HEK293 (cell line): ENCODE data around the gene PEPD.

ENCODE experiments used
- CTCF ChIA-PET: fragments of 350-600 bp; formaldehyde crosslinking; extraction: SDS; loops from one replicate; lab custom pipeline; 2021; ENCODE audit warnings: antibody characterized with exemption; lab: Yijun Ruan, JAX
- POLR2A ChIA-PET: fragments of 300-600 bp; formaldehyde crosslinking; extraction: SDS; loops from one replicate; lab custom pipeline; 2020; ENCODE audit warnings: antibody characterized with exemption, inconsistent platforms; lab: Yijun Ruan, JAX
- H3K27ac ChIP-seq: fragments of 200-500 bp; sonication (Bioruptor generic); 2 replicates; pipeline ENCODE4 v1.5.1; 2014; ENCODE audit warnings: low read depth, low read length, control low read depth, inconsistent platforms; ENCODE audit errors: extremely low read depth
- H3K36me3 ChIP-seq, 2 experiments: fragments of 200-500 bp in 1 of 2; sonication (Bioruptor generic) in 1 of 2; 1 replicate in 1 of 2; 2 replicates in 1 of 2; pipeline ENCODE4 v1.5.1; 2014 to 2017; ENCODE audit warnings: inconsistent platforms in 2 of 2, low read length in 2 of 2; ENCODE audit not compliant: control insufficient read depth in 2 of 2, insufficient read depth in 1 of 2
- H3K4me1 ChIP-seq: fragments of 200-500 bp; sonication (Bioruptor generic); 2 replicates; pipeline ENCODE4 v1.5.1; 2014; ENCODE audit warnings: mild to moderate bottlenecking, low read length, inconsistent platforms; ENCODE audit not compliant: control insufficient read depth, insufficient read depth
- H3K4me3 ChIP-seq: 2 replicates; pipeline ENCODE4 v1.5.1; 2011; ENCODE audit warnings: low read depth, mild to moderate bottlenecking, control low read depth, low read length, moderate library complexity
- H3K9me3 ChIP-seq: fragments of 200-500 bp; sonication (Bioruptor generic); 2 replicates; pipeline ENCODE4 v1.5.1; 2014; ENCODE audit warnings: low read depth, low read length, inconsistent platforms; ENCODE audit not compliant: control insufficient read depth, insufficient read depth
- GLI2 ChIP-seq: fragments of 450-650 bp; formaldehyde crosslinking; IDR thresholded peaks from 2 replicates; pipeline ENCODE4; 2017; ENCODE audit warnings: missing biosample characterization, missing genetic modification characterization, low read depth, borderline replicate concordance
- MEIS1 ChIP-seq: sonication (generic); formaldehyde crosslinking; IDR thresholded peaks from 2 replicates; pipeline ENCODE4 v1.8.1; 2022; ENCODE audit warnings: missing genetic modification reagents, mild to moderate bottlenecking, borderline replicate concordance
- ZBTB21 ChIP-seq: fragments of 450-650 bp; formaldehyde crosslinking; IDR thresholded peaks from 2 replicates; pipeline ENCODE4 v1.5.1; 2017; ENCODE audit warnings: missing biosample characterization, missing genetic modification characterization
- ZNF211 ChIP-seq: fragments of 450-650 bp; formaldehyde crosslinking; IDR thresholded peaks from 2 replicates; pipeline ENCODE4 v1.5.1; 2016; ENCODE audit warnings: low read depth, missing biosample characterization, missing genetic modification characterization
- ZNF335 ChIP-seq: fragments of 450-650 bp; formaldehyde crosslinking; conservative IDR thresholded peaks from 2 replicates; pipeline ENCODE4 v1.5.1; 2016; ENCODE audit warnings: missing biosample characterization, missing genetic modification characterization
- ZNF350 ChIP-seq: fragments of 450-650 bp; formaldehyde crosslinking; IDR thresholded peaks from 2 replicates; pipeline ENCODE4 v1.5.0; 2017; ENCODE audit warnings: missing biosample characterization, mild to moderate bottlenecking, missing genetic modification characterization
- ZNF366 ChIP-seq: fragments of 450-650 bp; formaldehyde crosslinking; conservative IDR thresholded peaks from 2 replicates; pipeline ENCODE4 v1.5.1; 2016; ENCODE audit warnings: missing biosample characterization, missing genetic modification characterization
- ZNF404 ChIP-seq: fragments of 450-650 bp; formaldehyde crosslinking; IDR thresholded peaks from 2 replicates; pipeline ENCODE4 v1.5.1; 2017; ENCODE audit warnings: missing biosample characterization, missing genetic modification characterization
- ZNF549 ChIP-seq: fragments of 450-650 bp; IDR thresholded peaks from 2 replicates; pipeline ENCODE4 v1.5.1; 2018; ENCODE audit warnings: missing biosample characterization, missing genetic modification characterization, mild to moderate bottlenecking, inconsistent platforms, moderate library complexity
- ZNF555 ChIP-seq: fragments of 450-650 bp; formaldehyde crosslinking; conservative IDR thresholded peaks from 2 replicates; pipeline ENCODE4 v1.5.1; 2017; ENCODE audit warnings: missing biosample characterization, mild to moderate bottlenecking, missing genetic modification characterization, inconsistent platforms
- ZNF626 ChIP-seq: fragments of 450-650 bp; sonication (Bioruptor Pico); formaldehyde crosslinking; IDR thresholded peaks from 2 replicates; pipeline ENCODE4 v1.5.1; 2018; ENCODE audit warnings: missing biosample characterization, missing genetic modification characterization, inconsistent platforms
- ZNF664 ChIP-seq: fragments of 450-650 bp; formaldehyde crosslinking; IDR thresholded peaks from 2 replicates; pipeline ENCODE4 v1.5.1; 2016; ENCODE audit warnings: missing biosample characterization, missing genetic modification characterization
- ZNF747 ChIP-seq: fragments of 450-650 bp; formaldehyde crosslinking; IDR thresholded peaks from 2 replicates; pipeline ENCODE4 v1.5.1; 2016; ENCODE audit warnings: missing biosample characterization, missing genetic modification characterization
- ZSCAN16 ChIP-seq: fragments of 450-650 bp; formaldehyde crosslinking; IDR thresholded peaks from 2 replicates; pipeline ENCODE4 v1.5.1; 2016; ENCODE audit warnings: missing biosample characterization, missing genetic modification characterization
- ZSCAN30 ChIP-seq: fragments of 450-650 bp; IDR thresholded peaks from 2 replicates; pipeline ENCODE4 v1.5.1; 2018; ENCODE audit warnings: missing biosample characterization, mild to moderate bottlenecking, missing genetic modification characterization, moderate library complexity
- TF ChIP-seq, protein P1 (sequence below): fragments of 450-650 bp; formaldehyde crosslinking; IDR thresholded peaks from 2 replicates; pipeline ENCODE4 v1.5.1; 2016; ENCODE audit warnings: missing biosample characterization, missing genetic modification characterization
- TF ChIP-seq, protein P2 (sequence below): fragments of 450-650 bp; formaldehyde crosslinking; IDR thresholded peaks from 2 replicates; pipeline ENCODE4 v1.5.1; 2016; ENCODE audit warnings: missing biosample characterization, missing genetic modification characterization
- TF ChIP-seq, protein P3 (sequence below): fragments of 450-650 bp; formaldehyde crosslinking; IDR thresholded peaks from 2 replicates; pipeline ENCODE4 v1.5.1; 2016; ENCODE audit warnings: missing biosample characterization, missing genetic modification characterization
- TF ChIP-seq, protein P4 (sequence below): fragments of 450-650 bp; formaldehyde crosslinking; IDR thresholded peaks from 2 replicates; pipeline ENCODE4 v1.5.1; 2016; ENCODE audit warnings: missing biosample characterization, missing genetic modification characterization
- TF ChIP-seq, protein P5 (sequence below): IDR thresholded peaks from 2 replicates; pipeline ENCODE4 v1.6.1; 2011; ENCODE audit warnings: mild to moderate bottlenecking, low read depth, low read length, borderline replicate concordance
- TF ChIP-seq, protein P6 (sequence below): fragments of 450-650 bp; formaldehyde crosslinking; IDR thresholded peaks from 2 replicates; pipeline ENCODE4 v1.5.1; 2017; ENCODE audit warnings: missing biosample characterization, missing genetic modification characterization
- TF ChIP-seq, protein P7 (sequence below): fragments of 450-650 bp; formaldehyde crosslinking; IDR thresholded peaks from 2 replicates; pipeline ENCODE4 v1.5.1; 2017; ENCODE audit warnings: missing biosample characterization, mild to moderate bottlenecking, missing genetic modification characterization, moderate library complexity
- TF ChIP-seq, protein P8 (sequence below): fragments of 450-650 bp; formaldehyde crosslinking; IDR thresholded peaks from 2 replicates; pipeline ENCODE4 v1.5.1; 2017; ENCODE audit warnings: missing biosample characterization, missing genetic modification characterization

The PEPD gene

DNA sequence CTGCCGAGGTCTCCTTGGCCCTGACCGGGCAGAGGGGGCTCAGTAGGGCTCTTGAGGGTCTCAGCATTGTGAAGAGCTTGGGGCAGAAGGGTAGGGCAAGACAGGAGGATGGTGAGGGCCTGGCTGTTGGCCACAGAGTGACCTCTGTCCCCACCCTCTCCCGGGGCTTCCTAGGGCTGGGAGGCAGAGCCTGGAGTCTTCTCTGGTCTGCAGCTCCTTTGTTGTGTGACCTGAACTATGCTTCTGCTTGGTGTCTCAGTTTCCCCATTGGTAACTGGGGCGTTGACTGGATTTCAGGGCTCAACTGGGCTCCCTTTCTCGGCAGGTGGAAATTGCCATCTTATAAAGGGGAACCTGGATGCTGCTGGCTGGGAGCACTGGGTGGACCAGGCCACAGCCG is 30.1 kb upstream of the PEPD start:
- H3K9me3 ChIP-seq: no peaks in the 10 kb centered on the region; the same call in 1 of the 2 replicates
- H3K4me3 ChIP-seq: no peak overlapping the region
- H3K36me3 ChIP-seq: no peaks in the 10 kb centered on the region
- H3K4me1 ChIP-seq: no peaks in the 10 kb centered on the region
- ChIA-PET CTCF (no interaction called here), POLR2A (interaction anchor here (0.9 kb wide), 1 partner anchor 30 kb away, joined by 3 read pairs; the partner anchor contains the start of gene PEPD)
- H3K27ac ChIP-seq: no peak overlapping the region
- TF ChIP-seq ZNF211 (tag by site-specific recombination) (no peak), ZNF404 (tag by site-specific recombination) (no peak), ZNF549 (no peak), ZNF664 (tag by site-specific recombination) (no peak), ZSCAN16 (tag by site-specific recombination) (no peak), ZNF626 (no peak), ZNF366 (no peak), ZNF747 (tag by site-specific recombination) (no peak)
- TF ChIP-seq, protein P1, sequence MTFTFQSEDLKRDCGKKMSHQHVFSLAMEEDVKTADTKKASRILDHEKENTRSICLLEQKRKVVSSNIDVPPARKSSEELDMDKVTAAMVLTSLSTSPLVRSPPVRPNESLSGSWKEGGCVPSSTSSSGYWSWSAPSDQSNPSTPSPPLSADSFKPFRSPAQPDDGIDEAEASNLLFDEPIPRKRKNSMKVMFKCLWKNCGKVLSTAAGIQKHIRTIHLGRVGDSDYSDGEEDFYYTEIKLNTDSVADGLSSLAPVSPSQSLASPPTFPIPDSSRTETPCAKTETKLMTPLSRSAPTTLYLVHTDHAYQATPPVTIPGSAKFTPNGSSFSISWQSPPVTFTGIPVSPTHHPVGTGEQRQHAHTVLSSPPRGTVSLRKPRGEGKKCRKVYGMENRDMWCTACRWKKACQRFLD (tag by site-specific recombination): no peak
- TF ChIP-seq, protein P2, sequence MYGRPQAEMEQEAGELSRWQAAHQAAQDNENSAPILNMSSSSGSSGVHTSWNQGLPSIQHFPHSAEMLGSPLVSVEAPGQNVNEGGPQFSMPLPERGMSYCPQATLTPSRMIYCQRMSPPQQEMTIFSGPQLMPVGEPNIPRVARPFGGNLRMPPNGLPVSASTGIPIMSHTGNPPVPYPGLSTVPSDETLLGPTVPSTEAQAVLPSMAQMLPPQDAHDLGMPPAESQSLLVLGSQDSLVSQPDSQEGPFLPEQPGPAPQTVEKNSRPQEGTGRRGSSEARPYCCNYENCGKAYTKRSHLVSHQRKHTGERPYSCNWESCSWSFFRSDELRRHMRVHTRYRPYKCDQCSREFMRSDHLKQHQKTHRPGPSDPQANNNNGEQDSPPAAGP: no peak
- TF ChIP-seq, protein P3, sequence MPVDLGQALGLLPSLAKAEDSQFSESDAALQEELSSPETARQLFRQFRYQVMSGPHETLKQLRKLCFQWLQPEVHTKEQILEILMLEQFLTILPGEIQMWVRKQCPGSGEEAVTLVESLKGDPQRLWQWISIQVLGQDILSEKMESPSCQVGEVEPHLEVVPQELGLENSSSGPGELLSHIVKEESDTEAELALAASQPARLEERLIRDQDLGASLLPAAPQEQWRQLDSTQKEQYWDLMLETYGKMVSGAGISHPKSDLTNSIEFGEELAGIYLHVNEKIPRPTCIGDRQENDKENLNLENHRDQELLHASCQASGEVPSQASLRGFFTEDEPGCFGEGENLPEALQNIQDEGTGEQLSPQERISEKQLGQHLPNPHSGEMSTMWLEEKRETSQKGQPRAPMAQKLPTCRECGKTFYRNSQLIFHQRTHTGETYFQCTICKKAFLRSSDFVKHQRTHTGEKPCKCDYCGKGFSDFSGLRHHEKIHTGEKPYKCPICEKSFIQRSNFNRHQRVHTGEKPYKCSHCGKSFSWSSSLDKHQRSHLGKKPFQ (tag by site-specific recombination): no peak

DNA sequence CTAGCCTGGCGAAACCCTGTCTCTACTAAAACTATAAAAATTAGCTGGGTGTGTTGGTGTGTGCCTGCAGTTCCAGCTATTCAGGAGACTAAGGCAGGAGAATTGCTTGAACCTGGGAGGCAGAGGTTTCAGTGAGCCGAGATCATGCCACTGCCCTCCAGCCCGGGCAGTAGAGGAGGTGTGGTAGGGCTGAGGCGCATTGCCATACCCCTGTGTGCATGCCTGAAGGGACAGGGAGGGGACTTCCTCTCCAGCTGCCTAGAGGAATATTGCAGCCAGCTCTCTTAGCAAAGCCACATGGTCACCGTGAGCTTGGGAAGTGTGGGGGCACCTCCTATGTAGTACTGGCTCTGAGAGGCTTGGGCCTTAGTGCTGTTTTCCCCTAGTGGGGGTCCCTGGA is 29.2 kb upstream of the PEPD start:
- POLR2A ChIA-PET: interaction anchor here (0.9 kb wide), 1 partner anchor 29 kb away, joined by 3 read pairs; the partner anchor contains the start of gene PEPD
- H3K4me1 ChIP-seq: no peaks in the 10 kb centered on the region
- no peak overlapping the region for H3K27ac ChIP-seq
- CTCF ChIA-PET: interaction anchor here (1.0 kb wide), 1 partner anchor 17 kb away, joined by 3 read pairs; no protein-coding TSS in a partner anchor
- no peaks in the 10 kb centered on the region; the same call in 1 of the 2 replicates for H3K9me3 ChIP-seq
- H3K36me3 ChIP-seq: no peaks in the 10 kb centered on the region
- H3K4me3 ChIP-seq: no peak overlapping the region
- TF ChIP-seq, protein P4, sequence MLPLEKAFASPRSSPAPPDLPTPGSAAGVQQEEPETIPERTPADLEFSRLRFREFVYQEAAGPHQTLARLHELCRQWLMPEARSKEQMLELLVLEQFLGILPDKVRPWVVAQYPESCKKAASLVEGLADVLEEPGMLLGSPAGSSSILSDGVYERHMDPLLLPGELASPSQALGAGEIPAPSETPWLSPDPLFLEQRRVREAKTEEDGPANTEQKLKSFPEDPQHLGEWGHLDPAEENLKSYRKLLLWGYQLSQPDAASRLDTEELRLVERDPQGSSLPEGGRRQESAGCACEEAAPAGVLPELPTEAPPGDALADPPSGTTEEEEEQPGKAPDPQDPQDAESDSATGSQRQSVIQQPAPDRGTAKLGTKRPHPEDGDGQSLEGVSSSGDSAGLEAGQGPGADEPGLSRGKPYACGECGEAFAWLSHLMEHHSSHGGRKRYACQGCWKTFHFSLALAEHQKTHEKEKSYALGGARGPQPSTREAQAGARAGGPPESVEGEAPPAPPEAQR (tag by site-specific recombination): no peak
- TF ChIP-seq ZNF211 (tag by site-specific recombination) (no peak), ZNF555 (no peak), GLI2 (tag by site-specific recombination) (no peak), ZSCAN30 (tag by site-specific recombination) (no peak), ZNF335 (tag by site-specific recombination) (no peak), ZBTB21 (tag by site-specific recombination) (no peak), ZNF350 (tag by site-specific recombination) (no peak), MEIS1 (CRISPR knock-in tag) (no peak)
- TF ChIP-seq, protein P5, sequence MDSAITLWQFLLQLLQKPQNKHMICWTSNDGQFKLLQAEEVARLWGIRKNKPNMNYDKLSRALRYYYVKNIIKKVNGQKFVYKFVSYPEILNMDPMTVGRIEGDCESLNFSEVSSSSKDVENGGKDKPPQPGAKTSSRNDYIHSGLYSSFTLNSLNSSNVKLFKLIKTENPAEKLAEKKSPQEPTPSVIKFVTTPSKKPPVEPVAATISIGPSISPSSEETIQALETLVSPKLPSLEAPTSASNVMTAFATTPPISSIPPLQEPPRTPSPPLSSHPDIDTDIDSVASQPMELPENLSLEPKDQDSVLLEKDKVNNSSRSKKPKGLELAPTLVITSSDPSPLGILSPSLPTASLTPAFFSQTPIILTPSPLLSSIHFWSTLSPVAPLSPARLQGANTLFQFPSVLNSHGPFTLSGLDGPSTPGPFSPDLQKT: no peak
- TF ChIP-seq, protein P6, sequence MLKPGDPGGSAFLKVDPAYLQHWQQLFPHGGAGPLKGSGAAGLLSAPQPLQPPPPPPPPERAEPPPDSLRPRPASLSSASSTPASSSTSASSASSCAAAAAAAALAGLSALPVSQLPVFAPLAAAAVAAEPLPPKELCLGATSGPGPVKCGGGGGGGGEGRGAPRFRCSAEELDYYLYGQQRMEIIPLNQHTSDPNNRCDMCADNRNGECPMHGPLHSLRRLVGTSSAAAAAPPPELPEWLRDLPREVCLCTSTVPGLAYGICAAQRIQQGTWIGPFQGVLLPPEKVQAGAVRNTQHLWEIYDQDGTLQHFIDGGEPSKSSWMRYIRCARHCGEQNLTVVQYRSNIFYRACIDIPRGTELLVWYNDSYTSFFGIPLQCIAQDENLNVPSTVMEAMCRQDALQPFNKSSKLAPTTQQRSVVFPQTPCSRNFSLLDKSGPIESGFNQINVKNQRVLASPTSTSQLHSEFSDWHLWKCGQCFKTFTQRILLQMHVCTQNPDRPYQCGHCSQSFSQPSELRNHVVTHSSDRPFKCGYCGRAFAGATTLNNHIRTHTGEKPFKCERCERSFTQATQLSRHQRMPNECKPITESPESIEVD (tag by site-specific recombination): no peak
- TF ChIP-seq, protein P7, sequence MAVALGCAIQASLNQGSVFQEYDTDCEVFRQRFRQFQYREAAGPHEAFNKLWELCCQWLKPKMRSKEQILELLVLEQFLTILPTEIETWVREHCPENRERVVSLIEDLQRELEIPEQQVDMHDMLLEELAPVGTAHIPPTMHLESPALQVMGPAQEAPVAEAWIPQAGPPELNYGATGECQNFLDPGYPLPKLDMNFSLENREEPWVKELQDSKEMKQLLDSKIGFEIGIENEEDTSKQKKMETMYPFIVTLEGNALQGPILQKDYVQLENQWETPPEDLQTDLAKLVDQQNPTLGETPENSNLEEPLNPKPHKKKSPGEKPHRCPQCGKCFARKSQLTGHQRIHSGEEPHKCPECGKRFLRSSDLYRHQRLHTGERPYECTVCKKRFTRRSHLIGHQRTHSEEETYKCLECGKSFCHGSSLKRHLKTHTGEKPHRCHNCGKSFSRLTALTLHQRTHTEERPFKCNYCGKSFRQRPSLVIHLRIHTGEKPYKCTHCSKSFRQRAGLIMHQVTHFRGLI (tag by site-specific recombination): no peak
- TF ChIP-seq, protein P8, sequence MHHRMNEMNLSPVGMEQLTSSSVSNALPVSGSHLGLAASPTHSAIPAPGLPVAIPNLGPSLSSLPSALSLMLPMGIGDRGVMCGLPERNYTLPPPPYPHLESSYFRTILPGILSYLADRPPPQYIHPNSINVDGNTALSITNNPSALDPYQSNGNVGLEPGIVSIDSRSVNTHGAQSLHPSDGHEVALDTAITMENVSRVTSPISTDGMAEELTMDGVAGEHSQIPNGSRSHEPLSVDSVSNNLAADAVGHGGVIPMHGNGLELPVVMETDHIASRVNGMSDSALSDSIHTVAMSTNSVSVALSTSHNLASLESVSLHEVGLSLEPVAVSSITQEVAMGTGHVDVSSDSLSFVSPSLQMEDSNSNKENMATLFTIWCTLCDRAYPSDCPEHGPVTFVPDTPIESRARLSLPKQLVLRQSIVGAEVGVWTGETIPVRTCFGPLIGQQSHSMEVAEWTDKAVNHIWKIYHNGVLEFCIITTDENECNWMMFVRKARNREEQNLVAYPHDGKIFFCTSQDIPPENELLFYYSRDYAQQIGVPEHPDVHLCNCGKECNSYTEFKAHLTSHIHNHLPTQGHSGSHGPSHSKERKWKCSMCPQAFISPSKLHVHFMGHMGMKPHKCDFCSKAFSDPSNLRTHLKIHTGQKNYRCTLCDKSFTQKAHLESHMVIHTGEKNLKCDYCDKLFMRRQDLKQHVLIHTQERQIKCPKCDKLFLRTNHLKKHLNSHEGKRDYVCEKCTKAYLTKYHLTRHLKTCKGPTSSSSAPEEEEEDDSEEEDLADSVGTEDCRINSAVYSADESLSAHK (tag by site-specific recombination): no peak
